Keratinocyte (primary cell): ENCODE data around the gene SATB2. TPM values are rescaled to one million over a fixed set of nuclear protein-coding genes. Genes with fewer than 3 reads are reported as not detected.

Experiments used
- DNase-seq: peaks from one replicate; pipeline ENCODE4 v3.0.0-alpha.2; 2011; ENCODE audit warnings: low read depth, missing footprints, low spot score
- FAIRE-seq: peaks from 2 replicates; lab custom pipeline; 2011; peaks lifted over from hg19 to GRCh38; lab: Jason Lieb, UNC
- H2AFZ ChIP-seq: 2 replicates; pipeline ENCODE4 v1.6.0; 2012; ENCODE audit warnings: low read length, control low read depth, inconsistent platforms; ENCODE audit not compliant: control insufficient read depth
- H3K27ac ChIP-seq: 2 replicates; pipeline ENCODE4 v1.5.1; 2011; ENCODE audit warnings: low read length; ENCODE audit not compliant: control insufficient read depth, insufficient read depth
- H3K27me3 ChIP-seq: 3 replicates; pipeline ENCODE4 v1.6.0; 2011; ENCODE audit warnings: low read length; ENCODE audit not compliant: control insufficient read depth, insufficient read depth; ENCODE audit errors: extremely low read depth
- H3K36me3 ChIP-seq, 2 experiments: 2 replicates in 1 of 2; 3 replicates in 1 of 2; pipeline ENCODE4 v1.5.1; 2011; ENCODE audit warnings: low read length in 2 of 2, mild to moderate bottlenecking in 1 of 2; ENCODE audit not compliant: control insufficient read depth in 2 of 2, insufficient read depth in 2 of 2; ENCODE audit errors: extremely low read depth in 1 of 2
- H3K4me1 ChIP-seq: 3 replicates; pipeline ENCODE4 v1.5.1; 2011; ENCODE audit warnings: low read length; ENCODE audit not compliant: control insufficient read depth, insufficient read depth; ENCODE audit errors: extremely low read depth
- H3K4me2 ChIP-seq: 3 replicates; pipeline ENCODE4 v1.6.0; 2011; ENCODE audit warnings: low read depth, low read length; ENCODE audit not compliant: control insufficient read depth, insufficient read depth; ENCODE audit errors: extremely low read depth
- H3K4me3 ChIP-seq, 3 experiments: fragments of 200-600 bp in 1 of 3; sonication (generic) in 1 of 3; 2 replicates in 2 of 3; 3 replicates in 1 of 3; pipeline ENCODE4 v1.5.1; 2011 to 2016; ENCODE audit warnings: low read length in 3 of 3, mild to moderate bottlenecking in 3 of 3, control low read depth in 2 of 3, inconsistent platforms in 1 of 3, low read depth in 1 of 3, mixed read lengths in 1 of 3, mixed run types in 1 of 3, moderate library complexity in 1 of 3; ENCODE audit not compliant: control insufficient read depth in 2 of 3, insufficient read depth in 2 of 3; ENCODE audit errors: extremely low read depth in 1 of 3
- H3K79me2 ChIP-seq: 2 replicates; pipeline ENCODE4 v1.6.0; 2012; ENCODE audit warnings: low read length; ENCODE audit not compliant: control insufficient read depth, insufficient read depth
- H3K9ac ChIP-seq: 3 replicates; pipeline ENCODE4 v1.6.0; 2011; ENCODE audit warnings: low read length; ENCODE audit not compliant: control insufficient read depth, insufficient read depth; ENCODE audit errors: extremely low read depth
- H3K9me1 ChIP-seq: 3 replicates; pipeline ENCODE4 v1.6.0; 2011; ENCODE audit warnings: low read length; ENCODE audit not compliant: control insufficient read depth, insufficient read depth; ENCODE audit errors: extremely low read depth
- H3K9me3 ChIP-seq: 2 replicates; pipeline ENCODE4 v1.5.1; 2012; ENCODE audit warnings: low read depth, low read length; ENCODE audit not compliant: control insufficient read depth
- H4K20me1 ChIP-seq: 3 replicates; pipeline ENCODE4 v1.6.0; 2011; ENCODE audit warnings: low read length; ENCODE audit not compliant: control insufficient read depth, insufficient read depth; ENCODE audit errors: extremely low read depth
- CTCF ChIP-seq, 3 experiments: IDR thresholded peaks in 1 of 3; conservative IDR thresholded peaks in 1 of 3; optimal IDR thresholded peaks in 1 of 3; 2 replicates in 2 of 3; 3 replicates in 1 of 3; pipeline versions ENCODE3 to v1.5.1; 2011; ENCODE audit warnings: low read length in 3 of 3, mild to moderate bottlenecking in 3 of 3, moderate library complexity in 2 of 3, control low read depth in 1 of 3, inconsistent platforms in 1 of 3; ENCODE audit not compliant: insufficient read depth in 2 of 3; ENCODE audit errors: extremely low read depth in 1 of 3
- EZH2 ChIP-seq: IDR thresholded peaks from one replicate; pipeline ENCODE4 v1.6.1; 2012; ENCODE audit warnings: inconsistent platforms, mild to moderate bottlenecking, low read length, moderate library complexity
- dilution Hi-C: fragments of 300-500 bp; cut with MboI; formaldehyde crosslinking; loops from one replicate; pipeline ENCODE4 v1.7.0; 2020; ENCODE audit warnings: low sequenced_read_pairs; ENCODE audit not compliant: extremely low pct_ligation_motif_present
- polyA plus RNA-seq, 5 experiments: library from polyadenylated mRNA; depleted of rRNA in 3 of 5; stranded (reverse) in 3 of 5; stranded (forward) in 1 of 5; unstranded in 1 of 5; fragments of >200 nt; gene quantifications; 1 replicate in 1 of 5; 2 replicates in 3 of 5; 3 replicates in 1 of 5; pipeline versions ENCODE4 v1.2.1 to v1.2.3, GENCODE V29; 2011 to 2012; ENCODE audit warnings: missing spikeins in 2 of 5, low read depth in 1 of 5, low replicate concordance in 1 of 5

Gene SATB2
- polyA plus RNA-seq, 1 donor (not counting 4 experiments of a cell fraction or from before 2014, with no cell fraction given), result 1.4 TPM

- DNase-seq (no peak), FAIRE-seq (no peak)
- Histone ChIP-seq H3K9me1 (no peaks in the 10 kb centered on the region), H2AFZ (no peak overlapping the region), H3K27ac (no peak overlapping the region), H3K9ac (no peak overlapping the region), H4K20me1 (no peaks in the 10 kb centered on the region), H3K9me3 (no peaks in the 10 kb centered on the region), H3K27me3 (no peaks in the 10 kb centered on the region), H3K4me3 (no peak overlapping the region), H3K4me2 (no peak overlapping the region), H3K4me1 (no peaks in the 10 kb centered on the region), H3K36me3 (no peaks in the 10 kb centered on the region), H3K79me2 (no peaks in the 10 kb centered on the region)
- TF ChIP-seq EZH2 (no peak), CTCF (optimal IDR thresholded peaks at IDR 0.05 in 1 of 3, IDR thresholded peaks at IDR 0.05 in 1 of 3, conservative IDR thresholded peaks at IDR 0.05 in 1 of 3; ENCODE audit: extremely low read depth in 1 of 3, insufficient read depth in 2 of 3, low read length in 3 of 3) (no peak)
- dilution Hi-C loops, result no loop called here
Measured at GRCh38 chr2:199306116-199306515, 151.6 kb downstream of the SATB2 start.

- no peaks in the 10 kb centered on the region for H3K9me1 ChIP-seq
- no peak for TF ChIP-seq CTCF (optimal IDR thresholded peaks at IDR 0.05 in 1 of 3, IDR thresholded peaks at IDR 0.05 in 1 of 3, conservative IDR thresholded peaks at IDR 0.05 in 1 of 3; ENCODE audit: extremely low read depth in 1 of 3, insufficient read depth in 2 of 3, low read length in 3 of 3)
- no peak for TF ChIP-seq EZH2
- no peak overlapping the region for H3K27ac ChIP-seq
- H3K4me1 ChIP-seq, result no peaks in the 10 kb centered on the region
- DNase-seq (no peak), FAIRE-seq (no peak)
- dilution Hi-C loops, result no loop called here
- H2AFZ ChIP-seq, result no peak overlapping the region
- no peaks in the 10 kb centered on the region for H3K36me3 ChIP-seq
- no peak overlapping the region for H3K4me3 ChIP-seq
- no peaks in the 10 kb centered on the region for H4K20me1 ChIP-seq
- H3K9ac ChIP-seq, result no peak overlapping the region
- H3K9me3 ChIP-seq, result no peaks in the 10 kb centered on the region
- H3K79me2 ChIP-seq, result no peaks in the 10 kb centered on the region
- H3K4me2 ChIP-seq, result no peak overlapping the region
- no peaks in the 10 kb centered on the region for H3K27me3 ChIP-seq
Measured at GRCh38 chr2:199303728-199304177, 154.0 kb downstream of the SATB2 start.
